Caco-2 (cell line): ENCODE measurements around the gene NKD1. TPM values are rescaled to one million over a fixed set of nuclear protein-coding genes. Genes with fewer than 3 reads are reported as not detected.

ENCODE experiments used
- BruUV-seq: library from RNA; stranded (reverse); fragments of 400-500 nt; replicated peaks from 2 replicates; lab custom pipeline; 2021; lab: Mats Ljungman, UMichigan
- CTCF ChIA-PET: fragments of 300-600 bp; sonication (Branson Sonifier 250); formaldehyde crosslinking; loops from one replicate; lab custom pipeline; 2022; ENCODE audit warnings: antibody characterized with exemption; lab: Charles Lee
- POLR2A ChIA-PET: fragments of 300-600 bp; sonication (Branson Sonifier 250); formaldehyde crosslinking; loops from one replicate; lab custom pipeline; 2022; ENCODE audit warnings: antibody characterized with exemption; lab: Charles Lee
- DNase-seq, 2 experiments: peaks; one replicate each; pipeline versions ENCODE4 v3.0.0 to v3.0.0-alpha.2; 2020 to 2022
- H3K27me3 ChIP-seq: replicated peaks from 2 replicates; pipeline ENCODE4 v1.6.0; 2011; ENCODE audit warnings: low read length; ENCODE audit not compliant: control insufficient read depth, insufficient read depth
- H3K36me3 ChIP-seq: 2 replicates; pipeline ENCODE4 v1.5.1; 2011; ENCODE audit warnings: low read length; ENCODE audit not compliant: control insufficient read depth, insufficient read depth
- H3K4me1 ChIP-seq: fragments of 250-450 bp; sonication (Bioruptor Pico); 2 replicates; pipeline ENCODE4 v1.5.1; 2020; ENCODE audit warnings: mild to moderate bottlenecking
- H3K4me3 ChIP-seq: 2 replicates; pipeline ENCODE4 v1.5.1; 2011; ENCODE audit warnings: low read depth, mild to moderate bottlenecking, control low read depth, low read length
- H3K9me3 ChIP-seq: fragments of 250-450 bp; sonication (Bioruptor Pico); 2 replicates; pipeline ENCODE4 v1.5.1; 2020; ENCODE audit warnings: mild to moderate bottlenecking, moderate library complexity
- H3K27ac Mint-ChIP-seq: one replicate; pipeline ENCODE4 v1.8.0; 2022; ENCODE audit warnings: mixed read lengths; ENCODE audit not compliant: unreplicated experiment
- H3K27me3 Mint-ChIP-seq: one replicate; pipeline ENCODE4 v1.8.0; 2022; ENCODE audit warnings: mixed read lengths; ENCODE audit not compliant: insufficient read depth, unreplicated experiment
- H3K36me3 Mint-ChIP-seq: one replicate; pipeline ENCODE4 v1.8.0; 2022; ENCODE audit warnings: mild to moderate bottlenecking, mixed read lengths; ENCODE audit not compliant: insufficient read depth, unreplicated experiment
- H3K4me1 Mint-ChIP-seq: one replicate; pipeline ENCODE4 v1.8.0; 2022; ENCODE audit warnings: low read depth, mixed read lengths; ENCODE audit not compliant: unreplicated experiment
- H3K4me3 Mint-ChIP-seq: one replicate; pipeline ENCODE4 v1.8.0; 2022; ENCODE audit warnings: mild to moderate bottlenecking, moderate library complexity, mixed read lengths; ENCODE audit not compliant: unreplicated experiment
- H3K9me3 Mint-ChIP-seq: one replicate; pipeline ENCODE4 v1.8.0; 2022; ENCODE audit warnings: mixed read lengths; ENCODE audit not compliant: unreplicated experiment
- CTCF ChIP-seq, 2 experiments: fragments of 200-600 bp in 1 of 2; IDR thresholded peaks; 1 replicate in 1 of 2; 2 replicates in 1 of 2; pipeline versions ENCODE4 v1.5.1 to v1.8.0; 2011 to 2022; ENCODE audit warnings: antibody characterized with exemption in 1 of 2, control low read depth in 1 of 2, inconsistent platforms in 1 of 2, low read depth in 1 of 2, low read length in 1 of 2, mild to moderate bottlenecking in 1 of 2, moderate library complexity in 1 of 2; ENCODE audit not compliant: insufficient read depth in 1 of 2, severe bottlenecking in 1 of 2, unreplicated experiment in 1 of 2
- intact Hi-C: fragments of 100-400 bp; cut with micrococcal nuclease; formaldehyde crosslinking; loops from one replicate; pipeline ENCODE4 v1.10.0; 2022; ENCODE audit not compliant: unreplicated experiment
- total RNA-seq: library from RNA; stranded (reverse); gene quantifications from 2 replicates; pipeline ENCODE4 v1.2.3, GENCODE V29; 2022

NKD1 gene
- total RNA-seq, 1 experiment from 2014 or later: 54.9 TPM

- ChIA-PET POLR2A (no interaction called here), CTCF (interaction anchor here (0.6 kb wide), 1 partner anchor 233 kb away, joined by 5 read pairs; no protein-coding TSS in a partner anchor)
- H3K9me3 ChIP-seq: no peaks in the 10 kb centered on the region
- no peaks in the 10 kb centered on the region for H3K27me3 ChIP-seq
- no peaks in the 10 kb centered on the region for H3K9me3 Mint-ChIP-seq
- no TSS peak for BruUV-seq
- peaks cover 6% of the 10 kb centered on the region for H3K4me1 Mint-ChIP-seq
- intact Hi-C loops: no loop called here
- no peaks in the 10 kb centered on the region; the same call in 1 of the 2 replicates for H3K4me1 ChIP-seq
- no peak overlapping the region for H3K4me3 ChIP-seq
- TF ChIP-seq CTCF (IDR thresholded peaks at IDR 0.05; ENCODE audit: insufficient read depth in 1 of 2, low read depth in 1 of 2, low read length in 1 of 2, severe bottlenecking in 1 of 2, unreplicated experiment in 1 of 2): no peak
- H3K27ac Mint-ChIP-seq: peak overlapping the region; percentile 52
- H3K4me3 Mint-ChIP-seq: no peak overlapping the region
- peak in 1 of 2 experiments; percentile 37 for DNase-seq
- H3K36me3 Mint-ChIP-seq: peaks cover 19% of the 10 kb centered on the region
- no peaks in the 10 kb centered on the region for H3K27me3 Mint-ChIP-seq
- H3K36me3 ChIP-seq: no peaks in the 10 kb centered on the region; the same call in 1 of the 2 replicates
Measured at GRCh38 chr16:50600582-50601283, 52.5 kb downstream of the NKD1 start.

GRCh38 chr16:50601341-50601740 lies 53.1 kb downstream of the NKD1 start:
- H3K36me3 ChIP-seq: no peaks in the 10 kb centered on the region
- Mint-ChIP-seq H3K36me3 (peaks cover 21% of the 10 kb centered on the region), H3K27me3 (no peaks in the 10 kb centered on the region), H3K9me3 (no peaks in the 10 kb centered on the region), H3K27ac (no peak overlapping the region), H3K4me3 (no peak overlapping the region), H3K4me1 (peaks cover 6% of the 10 kb centered on the region)
- H3K27me3 ChIP-seq: no peaks in the 10 kb centered on the region
- DNase-seq: no peak
- no peaks in the 10 kb centered on the region for H3K9me3 ChIP-seq
- POLR2A ChIA-PET: no interaction called here
- CTCF ChIA-PET: interaction anchor here (0.6 kb wide), 1 partner anchor 234 kb away, joined by 5 read pairs; no protein-coding TSS in a partner anchor
- intact Hi-C loops: no loop called here
- no peak for TF ChIP-seq CTCF (IDR thresholded peaks at IDR 0.05; ENCODE audit: insufficient read depth in 1 of 2, low read depth in 1 of 2, low read length in 1 of 2, severe bottlenecking in 1 of 2, unreplicated experiment in 1 of 2)
- no peak overlapping the region for H3K4me3 ChIP-seq
- no TSS peak for BruUV-seq
- no peaks in the 10 kb centered on the region; the same call in 1 of the 2 replicates for H3K4me1 ChIP-seq

- Mint-ChIP-seq H3K4me3 (no peak overlapping the region), H3K36me3 (peaks cover 24% of the 10 kb centered on the region), H3K4me1 (peaks cover 6% of the 10 kb centered on the region), H3K27me3 (no peaks in the 10 kb centered on the region), H3K27ac (no peak overlapping the region), H3K9me3 (no peaks in the 10 kb centered on the region)
- TF ChIP-seq CTCF (IDR thresholded peaks at IDR 0.05; ENCODE audit: insufficient read depth in 1 of 2, low read depth in 1 of 2, low read length in 1 of 2, severe bottlenecking in 1 of 2, unreplicated experiment in 1 of 2): no peak
- intact Hi-C loops: no loop called here
- Histone ChIP-seq H3K4me1 (no peaks in the 10 kb centered on the region; the same call in 1 of the 2 replicates), H3K9me3 (no peaks in the 10 kb centered on the region), H3K4me3 (no peak overlapping the region), H3K27me3 (no peaks in the 10 kb centered on the region), H3K36me3 (no peaks in the 10 kb centered on the region)
- POLR2A ChIA-PET: no interaction called here
- CTCF ChIA-PET: no interaction called here
- no peak for DNase-seq
- no TSS peak for BruUV-seq
Measured at GRCh38 chr16:50602126-50602525, 53.9 kb downstream of the NKD1 start.
